ENCODE data around the gene ARVCF.

GRCh38 chr22:20001082-20001638 lies 15.5 kb downstream of the ARVCF start:
- TF ChIP-seq EZH2 (IDR thresholded peaks at IDR 0.05; ENCODE audit: borderline replicate concordance, insufficient read depth, low read length, poor library complexity, severe bottlenecking) (no peak), CTCF (IDR thresholded peaks at IDR 0.05; ENCODE audit: poor library complexity, severe bottlenecking) (no peak), EP300 (conservative IDR thresholded peaks at IDR 0.05; ENCODE audit: poor library complexity, severe bottlenecking) (no peak), TAF1 (IDR thresholded peaks at IDR 0.05; ENCODE audit: low read depth) (no peak), SMC3 (conservative IDR thresholded peaks at IDR 0.05; ENCODE audit: poor library complexity) (no peak), RAD21 (conservative IDR thresholded peaks at IDR 0.05) (no peak), POLR2AphosphoS5 (IDR thresholded peaks at IDR 0.05) (no peak)

All from neural cell (in vitro differentiated cells).